Right lobe of liver (tissue), 4 donors: ENCODE measurements around the gene TNFRSF21.

Source experiments
- CTCF ChIP-seq, 4 donors: fragments of 200-600 bp in 3 of 4; fragments of 450-650 bp in 1 of 4; IDR thresholded peaks; one replicate each; pipeline versions ENCODE4 v1.5.1 to v1.8.0; 2016 to 2022; ENCODE audit warnings: antibody characterized with exemption in 4 of 4, mild to moderate bottlenecking in 2 of 4
- POLR2A ChIP-seq: fragments of 450-650 bp; IDR thresholded peaks from one replicate; pipeline ENCODE4 v1.6.1; 2017; ENCODE audit warnings: antibody characterized with exemption, mild to moderate bottlenecking
- donor health status: DM: no; HTN: no; CAD: no.
- donor health status: DM: no; HTN: no; CAD: no.
- donor health status: DM: no; HTN: yes; CAD: no.

GRCh38 chr6:47298475-47298874 is 11.2 kb downstream of the TNFRSF21 start:
- TF ChIP-seq CTCF (IDR thresholded peaks at IDR 0.05) (no peak), POLR2A (no peak)
